Smooth muscle cell (in vitro differentiated cells): ENCODE data around the gene ZDHHC13. TPM values are rescaled to one million over a fixed set of nuclear protein-coding genes. Genes with fewer than 3 reads are reported as not detected.

Experiments used
- DNase-seq: peaks from one replicate; lab custom pipeline; 2025; ENCODE audit not compliant: unreplicated experiment; lab: John Stamatoyannopoulos, UW
- H2AFZ ChIP-seq: fragments of 200-600 bp; sonication (generic); 2 replicates; pipeline ENCODE4 v1.6.0; 2016; ENCODE audit warnings: antibody characterized with exemption, low read depth, mild to moderate bottlenecking
- H3F3A ChIP-seq: fragments of 200-600 bp; sonication (generic); 2 replicates; pipeline ENCODE4 v1.6.0; 2017; ENCODE audit warnings: antibody characterized with exemption, low read depth
- H3K27ac ChIP-seq: fragments of 200-600 bp; sonication (generic); 2 replicates; pipeline ENCODE4 v1.5.1; 2016; ENCODE audit warnings: low read depth, mild to moderate bottlenecking
- H3K27me3 ChIP-seq: fragments of 200-600 bp; sonication (generic); 2 replicates; pipeline ENCODE4 v1.6.1; 2016; ENCODE audit warnings: low read depth, mild to moderate bottlenecking
- H3K36me3 ChIP-seq: fragments of 200-600 bp; sonication (generic); 2 replicates; pipeline ENCODE4 v1.5.1; 2016; ENCODE audit warnings: low read depth
- H3K4me1 ChIP-seq: fragments of 200-600 bp; sonication (generic); 2 replicates; pipeline ENCODE4 v1.5.1; 2016; ENCODE audit warnings: low read depth
- H3K4me2 ChIP-seq: fragments of 200-600 bp; sonication (generic); 2 replicates; pipeline ENCODE4 v1.6.0; 2016; ENCODE audit warnings: mild to moderate bottlenecking
- H3K4me3 ChIP-seq: fragments of 200-600 bp; sonication (generic); 2 replicates; pipeline ENCODE4 v1.5.1; 2016; ENCODE audit warnings: mild to moderate bottlenecking
- H3K79me2 ChIP-seq: fragments of 200-600 bp; sonication (generic); 2 replicates; pipeline ENCODE4 v1.6.0; 2016; ENCODE audit warnings: low read depth, mild to moderate bottlenecking
- H3K9ac ChIP-seq: fragments of 200-600 bp; sonication (generic); 2 replicates; pipeline ENCODE4 v1.6.0; 2016; ENCODE audit warnings: low read depth
- H3K9me3 ChIP-seq: fragments of 200-600 bp; sonication (generic); replicated peaks from 2 replicates; pipeline ENCODE4 v1.5.1; 2016; ENCODE audit warnings: low read depth
- H4K20me1 ChIP-seq: fragments of 200-600 bp; sonication (generic); 2 replicates; pipeline ENCODE4 v1.6.0; 2016; ENCODE audit warnings: low read depth
- WGBS: methylation state at CpG from one replicate; pipeline ENCODE4 v1.1.7; 2016; ENCODE audit warnings: low lambda C conversion rate; 5-methylcytosine and 5-hydroxymethylcytosine counted together
- polyA plus RNA-seq: library from polyadenylated mRNA; unstranded; fragments of >200 nt; fragmentation: Nextera tagmentation; extraction: Ambion mirVana; gene quantifications from 2 replicates; pipeline ENCODE4 v1.2.1, GENCODE V29; 2016
- total RNA-seq: library from RNA; depleted of rRNA; stranded (reverse); fragments of >200 nt; gene quantifications from 2 replicates; pipeline ENCODE4 v1.2.3, GENCODE V29; 2014
- TF ChIP-seq, protein P1 (sequence below): fragments of 200-600 bp; sonication (generic); IDR thresholded peaks from 2 replicates; pipeline ENCODE4 v1.5.1; 2017; ENCODE audit warnings: borderline replicate concordance, mild to moderate bottlenecking, antibody characterized with exemption; ENCODE audit not compliant: insufficient read depth, poor library complexity, severe bottlenecking

Gene ZDHHC13
- total and polyA plus RNA-seq, 2 experiments from 2014 or later: 12.8 to 17.3 TPM

DNA sequence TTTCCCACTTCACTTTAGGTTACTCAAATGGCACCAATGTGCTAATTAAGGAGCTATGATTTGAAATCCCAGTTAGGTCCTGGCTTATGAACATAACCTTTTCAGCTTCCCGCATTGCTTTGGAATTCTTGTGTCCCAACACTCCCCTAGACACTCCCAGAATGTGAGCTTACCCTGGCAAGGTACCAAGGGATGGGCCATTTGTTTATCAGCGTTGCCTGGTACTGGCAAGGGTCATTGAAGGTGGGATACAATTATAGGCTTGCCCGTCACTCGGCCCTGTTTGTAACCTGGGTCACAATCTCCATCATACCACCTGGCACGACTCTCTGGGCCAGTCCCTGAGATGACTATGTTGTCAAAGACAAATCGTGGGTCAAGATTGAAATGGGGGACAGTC lies 79.5 kb downstream of the ZDHHC13 start:
- Histone ChIP-seq H3K79me2 (no peaks in the 10 kb centered on the region), H3K27ac (no peak overlapping the region), H3K4me2 (no peak overlapping the region), H3K36me3 (no peaks in the 10 kb centered on the region), H3F3A (no peaks in the 10 kb centered on the region), H2AFZ (no peak overlapping the region), H3K9ac (no peak overlapping the region), H3K9me3 (no peaks in the 10 kb centered on the region), H3K4me1 (no peaks in the 10 kb centered on the region), H3K27me3 (no peaks in the 10 kb centered on the region), H4K20me1 (no peaks in the 10 kb centered on the region), H3K4me3 (no peak overlapping the region)
- WGBS: 87% methylated on average over 6 of the region's 6 CpGs
- DNase-seq: no peak
- TF ChIP-seq, protein P1, sequence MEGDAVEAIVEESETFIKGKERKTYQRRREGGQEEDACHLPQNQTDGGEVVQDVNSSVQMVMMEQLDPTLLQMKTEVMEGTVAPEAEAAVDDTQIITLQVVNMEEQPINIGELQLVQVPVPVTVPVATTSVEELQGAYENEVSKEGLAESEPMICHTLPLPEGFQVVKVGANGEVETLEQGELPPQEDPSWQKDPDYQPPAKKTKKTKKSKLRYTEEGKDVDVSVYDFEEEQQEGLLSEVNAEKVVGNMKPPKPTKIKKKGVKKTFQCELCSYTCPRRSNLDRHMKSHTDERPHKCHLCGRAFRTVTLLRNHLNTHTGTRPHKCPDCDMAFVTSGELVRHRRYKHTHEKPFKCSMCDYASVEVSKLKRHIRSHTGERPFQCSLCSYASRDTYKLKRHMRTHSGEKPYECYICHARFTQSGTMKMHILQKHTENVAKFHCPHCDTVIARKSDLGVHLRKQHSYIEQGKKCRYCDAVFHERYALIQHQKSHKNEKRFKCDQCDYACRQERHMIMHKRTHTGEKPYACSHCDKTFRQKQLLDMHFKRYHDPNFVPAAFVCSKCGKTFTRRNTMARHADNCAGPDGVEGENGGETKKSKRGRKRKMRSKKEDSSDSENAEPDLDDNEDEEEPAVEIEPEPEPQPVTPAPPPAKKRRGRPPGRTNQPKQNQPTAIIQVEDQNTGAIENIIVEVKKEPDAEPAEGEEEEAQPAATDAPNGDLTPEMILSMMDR: no peak

DNA sequence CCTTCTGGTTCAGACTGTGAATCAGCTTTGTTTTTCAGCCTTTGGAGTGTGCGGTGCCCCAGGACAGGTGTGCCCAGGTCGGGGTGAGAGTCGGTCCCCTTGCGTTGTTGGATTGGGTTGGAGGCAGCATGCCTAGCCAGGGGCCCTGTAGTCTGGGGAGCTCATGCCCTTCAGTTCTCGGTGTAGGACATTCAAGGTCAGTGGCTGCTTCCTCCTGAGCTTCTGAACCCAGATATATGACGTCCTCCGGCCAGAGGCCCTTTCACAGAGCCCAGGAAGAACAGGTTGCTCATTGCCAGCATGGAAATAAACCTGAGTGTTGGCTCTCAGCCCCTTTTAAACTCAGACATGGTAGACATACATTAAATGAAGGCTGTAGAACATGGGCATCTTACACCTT lies 82.1 kb downstream of the ZDHHC13 start:
- DNase-seq: no peak
- Histone ChIP-seq H3K27ac (no peak overlapping the region), H3K27me3 (no peaks in the 10 kb centered on the region), H3F3A (no peaks in the 10 kb centered on the region), H3K4me3 (no peak overlapping the region), H3K79me2 (no peaks in the 10 kb centered on the region), H4K20me1 (no peaks in the 10 kb centered on the region), H3K36me3 (no peaks in the 10 kb centered on the region), H3K9ac (no peak overlapping the region), H2AFZ (no peak overlapping the region), H3K4me2 (no peak overlapping the region), H3K4me1 (no peaks in the 10 kb centered on the region), H3K9me3 (no peaks in the 10 kb centered on the region)
- TF ChIP-seq, protein P1: no peak
- 90% methylated on average over 7 of the region's 7 CpGs for WGBS

DNA sequence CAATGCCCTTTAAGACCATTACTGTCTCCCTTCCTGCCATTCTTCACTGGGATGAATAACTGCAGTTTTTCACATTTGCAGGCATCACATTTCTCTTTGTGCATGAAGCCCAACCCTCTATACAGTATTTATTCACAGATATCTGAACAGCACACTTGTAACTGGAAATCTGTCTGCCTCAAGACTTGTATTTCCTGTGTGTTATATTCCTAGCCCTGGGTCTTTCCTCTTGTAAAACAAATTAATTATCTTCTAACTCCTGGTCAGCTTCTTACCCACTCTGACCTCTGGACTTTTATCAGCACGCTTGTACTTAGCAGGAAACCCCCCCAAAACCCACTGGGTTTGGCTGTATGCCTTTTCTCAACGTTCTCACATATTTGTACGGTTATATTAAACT lies 82.8 kb downstream of the ZDHHC13 start:
- Histone ChIP-seq H2AFZ (no peak overlapping the region), H3K79me2 (no peaks in the 10 kb centered on the region), H3K4me1 (no peaks in the 10 kb centered on the region), H3F3A (no peaks in the 10 kb centered on the region), H3K36me3 (no peaks in the 10 kb centered on the region), H3K27ac (no peak overlapping the region), H3K9ac (no peak overlapping the region), H4K20me1 (no peaks in the 10 kb centered on the region), H3K27me3 (no peaks in the 10 kb centered on the region), H3K9me3 (no peaks in the 10 kb centered on the region), H3K4me3 (no peak overlapping the region), H3K4me2 (no peak overlapping the region)
- 30% methylated on average over 3 of the region's 3 CpGs for WGBS
- TF ChIP-seq, protein P1: no peak
- DNase-seq: no peak

DNA sequence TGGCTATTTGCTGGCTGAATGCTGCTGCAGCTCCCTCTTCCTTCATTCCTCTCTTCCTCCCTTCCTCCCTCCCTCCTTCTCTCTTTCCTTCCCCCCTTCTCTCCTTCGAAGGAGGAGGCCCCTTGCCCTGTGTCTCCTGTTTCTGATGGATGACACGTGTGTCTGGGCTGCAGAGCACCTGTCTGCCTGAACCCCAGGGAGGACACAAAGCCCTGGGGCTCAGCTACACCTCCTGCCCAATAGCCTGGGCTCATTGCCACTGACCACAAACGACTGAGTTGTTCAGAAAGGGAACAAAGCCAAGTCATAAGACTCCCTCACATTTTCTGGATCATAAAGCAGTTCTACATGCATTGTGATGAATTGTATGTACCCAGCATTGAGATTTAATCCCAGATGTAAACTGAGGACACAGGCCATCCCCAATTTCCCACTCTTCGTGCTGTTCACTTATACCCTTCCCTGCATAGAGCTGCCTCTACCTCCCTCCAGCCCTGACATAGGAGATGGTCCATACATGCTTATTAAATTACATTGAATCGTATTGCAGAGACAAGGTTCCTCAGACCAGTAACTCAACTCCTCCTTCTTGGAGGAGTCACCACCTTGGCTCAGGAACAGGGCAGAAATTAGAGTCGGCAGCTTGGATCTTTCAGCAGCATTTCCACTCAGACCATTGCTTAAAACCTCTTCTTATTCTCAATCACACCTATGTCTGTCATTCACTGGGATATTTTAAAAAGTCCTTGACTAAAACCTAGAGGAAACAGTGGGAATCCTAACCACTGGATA lies 83.6 kb downstream of the ZDHHC13 start:
- Histone ChIP-seq H3K27me3 (no peaks in the 10 kb centered on the region), H3K27ac (no peak overlapping the region)
- no peak for DNase-seq

More for the DNA sequence above, 83.6 kb downstream of the ZDHHC13 start:
- Histone ChIP-seq H3K36me3 (no peaks in the 10 kb centered on the region), H3K79me2 (no peaks in the 10 kb centered on the region), H3K4me2 (no peak overlapping the region), H4K20me1 (no peaks in the 10 kb centered on the region), H2AFZ (no peak overlapping the region), H3K4me1 (no peaks in the 10 kb centered on the region), H3K9ac (no peak overlapping the region), H3F3A (no peaks in the 10 kb centered on the region), H3K4me3 (no peak overlapping the region), H3K9me3 (no peaks in the 10 kb centered on the region)
- 72% methylated on average over 6 of the region's 6 CpGs for WGBS
- TF ChIP-seq, protein P1: no peak
